NCI-H2196 treated with DMSO at 0.1 percent for 48 hours (cell line): ENCODE measurements around the gene SULT1A2.
"Not testable (repeated sequence)": the region's sequence is repeated elsewhere in the genome, so short reads cannot be mapped to it uniquely, and the experiment has no call there.

ENCODE experiments used
- DNase-seq: peaks from one replicate; lab custom pipeline; 2025; ENCODE audit not compliant: unreplicated experiment; lab: John Stamatoyannopoulos, UW

Gene SULT1A2

GRCh38 chr16:28609631-28610594 lies 13.1 kb upstream of the SULT1A2 start, which contains the start of gene SULT1A1:
Gene SULT1A1, minus strand, starts transcription at chr16:28610044. Its CDS starts 1,189 bp downstream, at chr16:28608855.
- DNase-seq = no peak

GRCh38 chr16:28608867-28609596 lies 12.2 kb upstream of the SULT1A2 start:
- not testable (repeated sequence) for DNase-seq

- DNase-seq = not testable (repeated sequence)
Measured at GRCh38 chr16:28608496-28608808, 11.6 kb upstream of the SULT1A2 start.

- not testable (repeated sequence) for DNase-seq
Measured at GRCh38 chr16:28607681-28608495, 11.0 kb upstream of the SULT1A2 start.

DNA sequence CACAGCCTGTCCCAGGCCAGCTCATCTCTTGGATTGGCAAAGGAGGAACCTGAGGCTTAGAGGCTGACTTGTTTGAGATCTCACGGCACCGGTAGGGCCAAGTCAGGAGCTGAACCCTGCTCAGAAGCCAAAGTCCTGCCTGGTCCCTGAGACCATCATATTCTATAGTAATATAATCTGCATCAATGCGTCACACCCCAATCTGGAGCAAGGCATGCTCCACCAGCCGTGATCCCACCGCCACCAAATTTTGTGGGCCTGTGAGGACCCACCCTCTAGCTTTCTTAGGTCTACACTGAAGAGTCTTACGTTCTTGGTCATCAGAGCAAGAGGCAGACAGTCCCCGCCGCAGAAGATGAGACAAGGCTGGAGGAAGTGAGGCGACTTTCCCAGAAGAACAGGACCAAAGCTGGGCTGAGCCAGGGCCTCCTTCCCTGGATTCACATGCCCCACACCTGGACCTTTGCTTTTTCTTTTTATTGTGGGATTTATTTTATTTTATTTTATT lies 10.3 kb upstream of the SULT1A2 start:
- DNase-seq = no peak

DNA sequence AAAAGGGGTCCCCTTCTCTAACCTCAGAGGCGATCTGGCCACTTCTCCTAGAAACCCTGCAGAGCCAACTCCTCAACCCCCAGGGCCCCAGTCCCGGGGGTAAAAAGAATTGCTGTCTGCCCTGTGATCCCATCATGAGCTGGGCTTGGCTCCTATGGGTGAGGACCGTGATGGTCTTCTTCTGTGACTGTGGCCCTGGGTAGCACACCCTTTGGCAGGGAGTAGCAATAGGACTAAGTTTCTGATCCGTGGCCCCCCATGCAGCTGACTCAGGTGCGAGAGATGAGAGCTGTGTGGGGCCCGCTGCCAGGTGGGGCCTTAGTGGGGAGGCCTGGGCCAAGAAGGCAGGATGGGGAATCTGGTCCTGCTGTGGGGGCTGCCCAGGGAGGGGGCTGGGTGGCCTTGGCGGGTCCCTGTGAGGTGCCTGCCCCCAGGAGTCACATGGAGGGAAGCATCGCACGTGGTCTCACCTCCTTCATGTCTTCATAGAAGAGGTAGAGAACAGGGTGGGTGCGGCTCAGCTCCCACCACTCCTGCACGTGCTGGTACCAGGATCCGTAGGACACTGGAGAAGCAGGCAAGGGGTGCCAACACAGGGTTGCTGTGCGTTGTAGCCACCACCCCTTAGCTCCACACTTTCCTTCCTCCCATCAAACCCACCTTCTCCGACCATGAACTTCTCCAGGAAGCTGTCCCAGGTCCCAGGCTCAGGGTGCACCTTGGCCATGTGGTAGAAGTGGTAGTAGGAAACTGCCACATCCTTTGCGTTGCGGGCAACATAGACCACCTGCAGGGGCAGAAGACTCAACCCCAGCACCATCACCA lies 9.7 kb upstream of the SULT1A2 start:
- no peak for DNase-seq

GRCh38 chr16:28604186-28604565 lies 7.3 kb upstream of the SULT1A2 start:
- DNase-seq = no peak

GRCh38 chr16:28603381-28604185 lies 6.7 kb upstream of the SULT1A2 start:
- no peak for DNase-seq

GRCh38 chr16:28602529-28602928 lies 5.7 kb upstream of the SULT1A2 start:
- DNase-seq = no peak

DNA sequence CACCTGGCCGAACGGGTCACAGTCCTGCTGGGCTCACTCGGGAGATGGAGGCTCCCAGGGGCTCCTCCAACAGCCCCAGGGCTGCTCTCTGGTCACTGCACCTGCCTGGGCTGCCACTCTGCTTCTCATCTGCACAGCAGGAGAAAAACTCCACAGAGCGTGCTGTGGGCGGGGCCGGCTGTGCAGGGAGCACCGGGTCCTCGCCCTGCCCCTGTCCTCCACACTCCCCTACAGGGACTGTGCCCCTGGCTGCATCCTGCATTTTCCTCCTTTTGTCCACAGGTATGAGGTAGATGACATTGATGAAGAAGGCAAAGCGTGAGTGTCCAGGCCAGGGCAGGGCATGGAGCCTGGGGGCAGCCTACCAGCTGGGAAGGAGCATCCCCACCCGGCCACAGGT lies 5.2 kb upstream of the SULT1A2 start:
- DNase-seq = not testable (repeated sequence)

GRCh38 chr16:28601589-28601988 lies 4.7 kb upstream of the SULT1A2 start:
- not testable (repeated sequence) for DNase-seq

- not testable (repeated sequence) for DNase-seq
Measured at GRCh38 chr16:28600965-28601364, 4.1 kb upstream of the SULT1A2 start.

- DNase-seq = not testable (repeated sequence)
Measured at GRCh38 chr16:28599377-28600285, 2.8 kb upstream of the SULT1A2 start.

- DNase-seq = no peak
Measured at GRCh38 chr16:28597692-28598261, 927 bp upstream of the SULT1A2 start.

- no peak for DNase-seq
Measured at GRCh38 chr16:28596115-28596630, 677 bp downstream of the SULT1A2 start.

DNA sequence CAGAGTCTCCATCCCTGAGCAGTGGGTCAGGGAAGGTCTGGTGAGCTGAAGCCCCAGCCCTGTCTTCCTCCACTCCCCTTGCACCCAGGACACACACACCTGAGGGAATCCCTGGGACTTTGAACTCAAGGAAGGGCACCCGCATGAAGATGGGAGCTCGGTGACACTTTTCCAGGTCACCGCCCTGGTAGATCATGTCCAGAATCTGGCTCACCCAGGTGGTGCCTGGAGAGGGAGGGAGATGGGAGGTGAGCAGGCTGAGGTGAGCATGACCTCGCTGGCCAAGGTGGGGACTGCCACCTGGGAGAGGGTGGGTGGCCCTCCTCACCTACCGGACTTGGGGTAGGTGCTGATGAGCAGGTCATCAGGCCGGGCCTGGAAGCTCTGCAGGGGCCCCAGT lies 1.4 kb downstream of the SULT1A2 start:
- DNase-seq = not testable (repeated sequence)

GRCh38 chr16:28592979-28593553 lies 3.8 kb downstream of the SULT1A2 start:
- no peak for DNase-seq
